Measurements from ENCODE around the gene TSG101.

Gene TSG101

GRCh38 chr11:18523084-18523483 is 3.7 kb downstream of the TSG101 start:
- Histone ChIP-seq H3K27me3 (ENCODE audit: insufficient read depth, poor library complexity, severe bottlenecking) (no peaks in the 10 kb centered on the region), H3K9me3 (ENCODE audit: severe bottlenecking) (no peaks in the 10 kb centered on the region), H3K36me3 (ENCODE audit: low read depth) (peaks cover 22% of the 10 kb centered on the region), H3K4me1 (ENCODE audit: insufficient read depth, poor library complexity, severe bottlenecking) (peaks cover 5% of the 10 kb centered on the region), H3K4me3 (ENCODE audit: severe bottlenecking) (no peak overlapping the region), H3K27ac (ENCODE audit: poor library complexity, severe bottlenecking) (no peak overlapping the region)
- DNase-seq (ENCODE audit: low spot score): no peak
- no peak for ATAC-seq (ENCODE audit: low read depth)
- TF ChIP-seq CTCF (IDR thresholded peaks at IDR 0.05; ENCODE audit: poor library complexity, severe bottlenecking): no peak

GRCh38 chr11:18522388-18522787 is 4.4 kb downstream of the TSG101 start:
- no peak overlapping the region for H3K27ac ChIP-seq (ENCODE audit: poor library complexity, severe bottlenecking)
- no peak for DNase-seq (ENCODE audit: low spot score)
- H3K4me1 ChIP-seq (ENCODE audit: insufficient read depth, poor library complexity, severe bottlenecking): peaks cover 5% of the 10 kb centered on the region
- no peak overlapping the region for H3K4me3 ChIP-seq (ENCODE audit: severe bottlenecking)
- H3K9me3 ChIP-seq (ENCODE audit: severe bottlenecking): no peaks in the 10 kb centered on the region
- no peak for TF ChIP-seq CTCF (IDR thresholded peaks at IDR 0.05; ENCODE audit: poor library complexity, severe bottlenecking)
- H3K36me3 ChIP-seq (ENCODE audit: low read depth): peaks cover 29% of the 10 kb centered on the region
- ATAC-seq (ENCODE audit: low read depth): no peak
- H3K27me3 ChIP-seq (ENCODE audit: insufficient read depth, poor library complexity, severe bottlenecking): no peaks in the 10 kb centered on the region

DNA sequence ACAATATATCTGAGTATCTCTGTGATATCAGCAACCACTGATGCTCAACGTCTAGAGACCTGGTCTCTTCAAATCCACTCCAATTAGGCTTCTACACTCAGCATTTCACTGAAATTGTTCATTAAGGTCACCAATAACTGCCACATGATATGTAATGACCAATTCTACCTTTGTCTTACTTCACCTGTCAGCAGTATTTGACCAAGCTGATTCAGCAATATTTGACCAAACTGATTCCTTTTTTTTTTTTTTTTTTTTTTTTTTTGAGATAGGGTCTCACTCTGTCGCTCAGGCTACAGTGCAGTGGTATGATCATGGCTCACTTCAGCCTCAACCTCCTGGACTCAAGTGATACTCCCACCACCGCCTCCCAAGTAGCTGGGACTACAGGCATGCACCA is 5.6 kb downstream of the TSG101 start:
- Histone ChIP-seq H3K4me1 (ENCODE audit: insufficient read depth, poor library complexity, severe bottlenecking) (peaks cover 5% of the 10 kb centered on the region), H3K36me3 (ENCODE audit: low read depth) (peaks cover 38% of the 10 kb centered on the region), H3K4me3 (ENCODE audit: severe bottlenecking) (no peak overlapping the region), H3K27ac (ENCODE audit: poor library complexity, severe bottlenecking) (no peak overlapping the region), H3K9me3 (ENCODE audit: severe bottlenecking) (no peaks in the 10 kb centered on the region), H3K27me3 (ENCODE audit: insufficient read depth, poor library complexity, severe bottlenecking) (no peaks in the 10 kb centered on the region)
- TF ChIP-seq CTCF (IDR thresholded peaks at IDR 0.05; ENCODE audit: poor library complexity, severe bottlenecking): no peak
- ATAC-seq (ENCODE audit: low read depth): no peak
- DNase-seq (ENCODE audit: low spot score): no peak

- Histone ChIP-seq H3K4me3 (ENCODE audit: severe bottlenecking) (no peak overlapping the region), H3K27me3 (ENCODE audit: insufficient read depth, poor library complexity, severe bottlenecking) (no peaks in the 10 kb centered on the region), H3K4me1 (ENCODE audit: insufficient read depth, poor library complexity, severe bottlenecking) (no peaks in the 10 kb centered on the region), H3K27ac (ENCODE audit: poor library complexity, severe bottlenecking) (no peak overlapping the region), H3K9me3 (ENCODE audit: severe bottlenecking) (no peaks in the 10 kb centered on the region), H3K36me3 (ENCODE audit: low read depth) (peaks cover 84% of the 10 kb centered on the region)
- no peak for DNase-seq (ENCODE audit: low spot score)
- no peak for ATAC-seq (ENCODE audit: low read depth)
- TF ChIP-seq CTCF (IDR thresholded peaks at IDR 0.05; ENCODE audit: poor library complexity, severe bottlenecking): no peak
These were observed 24.4 kb downstream of the TSG101 start for GRCh38 chr11:18502352-18502751.

- Histone ChIP-seq H3K36me3 (ENCODE audit: low read depth) (peaks cover 77% of the 10 kb centered on the region), H3K27ac (ENCODE audit: poor library complexity, severe bottlenecking) (no peak overlapping the region), H3K27me3 (ENCODE audit: insufficient read depth, poor library complexity, severe bottlenecking) (no peaks in the 10 kb centered on the region), H3K9me3 (ENCODE audit: severe bottlenecking) (no peaks in the 10 kb centered on the region), H3K4me1 (ENCODE audit: insufficient read depth, poor library complexity, severe bottlenecking) (no peaks in the 10 kb centered on the region), H3K4me3 (ENCODE audit: severe bottlenecking) (no peak overlapping the region)
- ATAC-seq (ENCODE audit: low read depth) (no peak), DNase-seq (ENCODE audit: low spot score) (no peak)
- TF ChIP-seq CTCF (IDR thresholded peaks at IDR 0.05; ENCODE audit: poor library complexity, severe bottlenecking): no peak
These were observed 25.1 kb downstream of the TSG101 start for GRCh38 chr11:18501629-18502028.
